ENCODE measurements around the gene NR1H3.

DNA sequence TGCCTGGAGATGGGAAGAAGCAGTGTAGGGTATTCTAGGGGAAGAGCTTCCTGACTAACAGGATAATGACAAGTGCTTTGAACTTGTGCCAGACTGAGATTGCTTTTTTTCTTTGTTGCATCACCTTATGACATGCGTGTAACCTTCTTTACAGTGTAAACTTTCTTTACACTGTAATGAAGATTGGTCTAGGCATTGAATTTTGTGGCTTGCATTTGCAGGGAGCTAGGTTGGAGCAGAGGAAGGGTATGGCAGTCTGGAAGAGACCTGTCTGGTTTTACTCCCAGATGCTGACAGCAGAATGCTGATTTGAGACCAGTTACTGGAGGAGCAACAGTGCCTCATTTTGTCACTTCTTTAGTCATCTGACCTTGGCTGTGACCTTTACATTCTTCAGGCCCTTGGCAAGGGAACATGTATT, 37.4 kb upstream of the NR1H3 start:
- peak; percentile 64; the same call in 1 of the 2 replicates for TF ChIP-seq EZH2phosphoT487 (IDR thresholded peaks at IDR 0.05; ENCODE audit: insufficient read depth, low read depth)
- TF ChIP-seq EZH2 (IDR thresholded peaks at IDR 0.05; ENCODE audit: insufficient read depth, poor library complexity, severe bottlenecking), result no peak

All from GM23248 (cell line).